H1 (cell line): ENCODE data around the gene RASSF3. TPM values are rescaled to one million over a fixed set of nuclear protein-coding genes. Genes with fewer than 3 reads are reported as not detected.

Experiments used
- CTCF ChIA-PET: fragments of 300-600 bp; sonication (Branson Sonifier 250); formaldehyde crosslinking; loops from one replicate; lab custom pipeline; 2021; ENCODE audit not compliant: partially characterized antibody; lab: Charles Lee
- POLR2A ChIA-PET: fragments of 300-600 bp; sonication (Branson Sonifier 250); formaldehyde crosslinking; loops from one replicate; lab custom pipeline; 2021; ENCODE audit warnings: inconsistent platforms; ENCODE audit not compliant: partially characterized antibody; lab: Charles Lee
- DNase-seq, 2 experiments: peaks; one replicate each; pipeline versions ENCODE4 v3.0.0 to v3.0.0-alpha.2; 2010 to 2022; ENCODE audit warnings: low spot score in 2 of 2, low read depth in 1 of 2, mixed read lengths in 1 of 2
- FAIRE-seq: peaks from 2 replicates; lab custom pipeline; 2011; peaks lifted over from hg19 to GRCh38; lab: Jason Lieb, UNC
- H2AFZ ChIP-seq: 2 replicates; pipeline ENCODE4 v1.8.1; 2012; ENCODE audit warnings: low read length, inconsistent platforms
- H2AK5ac ChIP-seq: 2 replicates; pipeline ENCODE4 v1.6.1; 2013; ENCODE audit warnings: low read depth, low read length
- H2BK120ac ChIP-seq: replicated peaks from 2 replicates; pipeline ENCODE3; 2013; ENCODE audit warnings: low read depth, low read length, inconsistent platforms
- H2BK12ac ChIP-seq: 2 replicates; pipeline ENCODE4 v1.6.1; 2013; ENCODE audit warnings: low read depth, low read length
- H2BK15ac ChIP-seq: 2 replicates; pipeline ENCODE4 v1.6.1; 2013; ENCODE audit warnings: low read length
- H2BK20ac ChIP-seq: 2 replicates; pipeline ENCODE4 v1.6.1; 2013; ENCODE audit warnings: low read length
- H2BK5ac ChIP-seq: 2 replicates; pipeline ENCODE4 v1.6.1; 2013; ENCODE audit warnings: low read depth, low read length
- H3K14ac ChIP-seq: 2 replicates; pipeline ENCODE4 v1.6.1; 2013; ENCODE audit warnings: inconsistent platforms; ENCODE audit not compliant: insufficient read length
- H3K18ac ChIP-seq: 2 replicates; pipeline ENCODE4 v1.6.1; 2013; ENCODE audit warnings: low read length; ENCODE audit errors: extremely low read depth
- H3K23ac ChIP-seq: 2 replicates; pipeline ENCODE4 v1.6.1; 2013; ENCODE audit warnings: inconsistent platforms; ENCODE audit not compliant: insufficient read length
- H3K23me2 ChIP-seq: 2 replicates; pipeline ENCODE4 v1.6.1; 2013; ENCODE audit warnings: low read depth, low read length
- H3K27ac ChIP-seq: 2 replicates; pipeline ENCODE4 v1.6.1; 2011; ENCODE audit warnings: low read depth, low read length, inconsistent platforms
- H3K27me3 ChIP-seq, 4 experiments: replicated peaks in 1 of 4; 1 replicate in 1 of 4; 2 replicates in 3 of 4; pipeline versions ENCODE4 v1.6.1 to v1.8.1; 2011 to 2013; ENCODE audit warnings: low read length in 3 of 4, mild to moderate bottlenecking in 3 of 4, inconsistent platforms in 2 of 4, mixed read lengths in 2 of 4, moderate library complexity in 1 of 4; ENCODE audit not compliant: control insufficient read depth in 3 of 4, insufficient read depth in 3 of 4; ENCODE audit errors: extremely low read depth in 1 of 4
- H3K36me3 ChIP-seq, 4 experiments: 2 replicates each; pipeline versions ENCODE4 v1.6.1 to v1.8.1; 2011 to 2013; ENCODE audit warnings: mild to moderate bottlenecking in 4 of 4, low read length in 3 of 4, moderate library complexity in 2 of 4, control low read depth in 1 of 4, inconsistent platforms in 1 of 4; ENCODE audit not compliant: insufficient read depth in 4 of 4, control insufficient read depth in 2 of 4
- H3K4ac ChIP-seq: replicated peaks from 2 replicates; pipeline ENCODE3; 2013; ENCODE audit warnings: low read length, low read depth, mixed read lengths, inconsistent platforms; ENCODE audit not compliant: insufficient read length
- H3K4me1 ChIP-seq, 4 experiments: replicated peaks in 1 of 4; 1 replicate in 1 of 4; 2 replicates in 3 of 4; pipeline versions ENCODE4 v1.6.1 to v1.8.1; 2011 to 2013; ENCODE audit warnings: low read length in 3 of 4, inconsistent platforms in 2 of 4, mixed read lengths in 1 of 4; ENCODE audit not compliant: insufficient read depth in 4 of 4, control insufficient read depth in 3 of 4
- H3K4me2 ChIP-seq, 2 experiments: 2 replicates each; pipeline versions ENCODE4 v1.6.1 to v1.8.1; 2011 to 2013; ENCODE audit warnings: low read depth in 2 of 2, low read length in 2 of 2, control low read depth in 1 of 2, inconsistent platforms in 1 of 2, mild to moderate bottlenecking in 1 of 2; ENCODE audit not compliant: insufficient read depth in 1 of 2
- H3K4me3 ChIP-seq, 4 experiments: fragments of 200-600, 300-600 bp in 1 of 4; sonication (generic), shearing (Covaris generic), sonication (Bioruptor Twin) in 1 of 4; 2 replicates each; pipeline versions ENCODE4 v1.5.1 to v1.8.1; 2011 to 2016; ENCODE audit warnings: low read length in 4 of 4, low read depth in 3 of 4, control low read depth in 2 of 4, inconsistent platforms in 2 of 4, mild to moderate bottlenecking in 2 of 4, mixed read lengths in 1 of 4, moderate library complexity in 1 of 4; ENCODE audit not compliant: insufficient read depth in 2 of 4; ENCODE audit errors: extremely low read depth in 1 of 4
- H3K56ac ChIP-seq: replicated peaks from 2 replicates; pipeline ENCODE3; 2013; ENCODE audit warnings: low read depth, mild to moderate bottlenecking, mixed read lengths, low read length, inconsistent platforms; ENCODE audit not compliant: insufficient read length
- H3K79me1 ChIP-seq: 2 replicates; pipeline ENCODE4 v1.6.1; 2013; ENCODE audit warnings: low read depth, low read length, control low read depth
- H3K79me2 ChIP-seq, 2 experiments: 2 replicates each; pipeline versions ENCODE4 v1.6.1 to v1.8.1; 2012 to 2013; ENCODE audit warnings: low read length in 2 of 2, mild to moderate bottlenecking in 2 of 2, inconsistent platforms in 1 of 2; ENCODE audit not compliant: insufficient read depth in 2 of 2, control insufficient read depth in 1 of 2
- H3K9ac ChIP-seq, 4 experiments: replicated peaks in 1 of 4; 1 replicate in 1 of 4; 2 replicates in 3 of 4; pipeline versions ENCODE4 v1.6.1 to v1.8.1; 2011 to 2013; ENCODE audit warnings: low read depth in 3 of 4, low read length in 3 of 4, control low read depth in 2 of 4, mild to moderate bottlenecking in 2 of 4, moderate library complexity in 2 of 4, inconsistent platforms in 1 of 4; ENCODE audit errors: extremely low read depth in 1 of 4
- H3K9me3 ChIP-seq, 2 experiments: 2 replicates each; pipeline versions ENCODE4 v1.6.1 to v1.8.1; 2012 to 2013; ENCODE audit warnings: mild to moderate bottlenecking in 2 of 2, moderate library complexity in 2 of 2, control low read depth in 1 of 2, inconsistent platforms in 1 of 2, low read depth in 1 of 2, low read length in 1 of 2, mixed read lengths in 1 of 2; ENCODE audit not compliant: insufficient read depth in 2 of 2
- H4K20me1 ChIP-seq, 2 experiments: replicated peaks in 1 of 2; 2 replicates each; pipeline versions ENCODE3 to v1.8.1; 2011 to 2013; ENCODE audit warnings: inconsistent platforms in 2 of 2, low read length in 2 of 2, mild to moderate bottlenecking in 1 of 2; ENCODE audit not compliant: insufficient read depth in 2 of 2, control insufficient read depth in 1 of 2
- H4K5ac ChIP-seq: 2 replicates; pipeline ENCODE4 v1.6.1; 2013; ENCODE audit warnings: low read length, low read depth, mixed read lengths, inconsistent platforms; ENCODE audit not compliant: insufficient read length
- H4K8ac ChIP-seq: 2 replicates; pipeline ENCODE4 v1.8.0; 2013; ENCODE audit warnings: mild to moderate bottlenecking, moderate library complexity, low read length, inconsistent platforms; ENCODE audit not compliant: insufficient read depth; ENCODE audit errors: extremely low read depth
- H4K91ac ChIP-seq: replicated peaks from 2 replicates; pipeline ENCODE3; 2013; ENCODE audit warnings: low read length, mixed read lengths, inconsistent platforms; ENCODE audit not compliant: insufficient read length
- KDM5A ChIP-seq: fragments of 200-600 bp; IDR thresholded peaks from 2 replicates; pipeline ENCODE4 v1.7.1; 2012; ENCODE audit warnings: mild to moderate bottlenecking, low read length, inconsistent platforms, mixed read lengths
- RFX5 ChIP-seq: IDR thresholded peaks from 2 replicates; pipeline ENCODE4 v1.6.1; 2011; ENCODE audit warnings: low read depth, low read length, improper control_type of control experiment, borderline replicate concordance
- WGBS, 2 experiments: shearing (Covaris generic) in 1 of 2; methylation state at CpG; one replicate each; pipeline versions ENCODE4 v1.1.6 to v1.1.7; 2013 to 2015; ENCODE audit warnings: low lambda C conversion rate in 2 of 2, mixed read lengths in 2 of 2, inconsistent platforms in 1 of 2, low coverage in 1 of 2, missing lambda C conversion rate in 1 of 2; ENCODE audit not compliant: insufficient replicate concordance in 2 of 2, insufficient coverage in 1 of 2, insufficient read length in 1 of 2; ENCODE audit errors: extremely low coverage in 1 of 2, missing lambda C conversion rate in 1 of 2; 5-methylcytosine and 5-hydroxymethylcytosine counted together
- polyA plus RNA-seq, 7 experiments: library from polyadenylated mRNA; depleted of rRNA in 3 of 7; stranded (reverse) in 5 of 7; unstranded in 2 of 7; fragments of >200 nt in 5 of 7; fragments of 200-250 nt in 2 of 7; gene quantifications; 1 replicate in 5 of 7; 2 replicates in 1 of 7; 4 replicates in 1 of 7; pipeline versions ENCODE4 v1.2.1 to v1.2.3, GENCODE V29; 2011 to 2013; ENCODE audit warnings: missing spikeins in 2 of 7, mixed read lengths in 2 of 7
- total RNA-seq: library from RNA; stranded (reverse); fragmentation: NEBNext Ultra II Directional; extraction: Animal tissue kit (Norgen Biotek cat#: 25700); gene quantifications from 2 replicates; pipeline ENCODE4 v1.2.1, GENCODE V29; 2021

Gene RASSF3
- total and polyA plus RNA-seq, 2 of the 8 experiments (the other 6 are each of a cell fraction or from before 2014, with no cell fraction given), result 19.1 to 64.3 TPM

DNA sequence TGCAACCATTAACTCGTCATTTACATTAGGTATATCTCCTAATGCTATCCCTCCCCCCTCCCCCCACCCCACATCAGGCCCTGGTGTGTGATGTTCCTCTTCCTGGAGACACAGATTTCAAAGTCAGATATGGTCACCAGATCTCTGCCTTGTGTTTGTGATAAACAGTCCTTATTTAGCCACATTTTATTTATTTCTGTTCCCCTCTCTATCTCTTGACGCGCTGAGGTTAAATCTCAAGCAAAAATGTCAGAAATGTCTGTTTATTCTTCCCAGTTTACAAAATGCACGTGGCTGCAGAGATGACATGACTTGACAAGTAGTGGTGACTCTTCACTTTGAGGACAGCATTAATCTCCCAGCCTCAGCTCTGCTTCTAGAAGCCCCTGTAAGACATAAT, 11.5 kb upstream of the RASSF3 start:
- no peak overlapping the region for H2BK5ac ChIP-seq
- H2AFZ ChIP-seq, result no peak overlapping the region
- H3K23me2 ChIP-seq, result no peaks in the 10 kb centered on the region
- H2BK15ac ChIP-seq, result no peak overlapping the region
- CTCF ChIA-PET, result interaction anchor here (4.7 kb wide), 1 partner anchor 9 kb away, joined by 22 read pairs; no protein-coding TSS in a partner anchor
- H3K9ac ChIP-seq, result no peak overlapping the region
- no peaks in the 10 kb centered on the region for H3K79me2 ChIP-seq
- no peak for FAIRE-seq
- no peaks in the 10 kb centered on the region for H3K79me1 ChIP-seq
- H4K20me1 ChIP-seq, result no peaks in the 10 kb centered on the region
- no peaks in the 10 kb centered on the region for H3K27me3 ChIP-seq
- WGBS, 2 experiments, result 86% methylated on average over 4 of the region's 4 CpGs; no CpG with 5 or more reads in 1 of the 2 experiments
- DNase-seq, result no peak
- TF ChIP-seq KDM5A (no peak), RFX5 (no peak)
- no peak overlapping the region for H3K18ac ChIP-seq
- no peak overlapping the region for H3K14ac ChIP-seq
- no peak overlapping the region for H2BK12ac ChIP-seq
- no peaks in the 10 kb centered on the region for H3K9me3 ChIP-seq
- no peak overlapping the region for H4K8ac ChIP-seq
- H4K91ac ChIP-seq, result no peak overlapping the region
- no peak overlapping the region for H3K56ac ChIP-seq
- H3K4me3 ChIP-seq, result no peak overlapping the region
- H2BK120ac ChIP-seq, result no peak overlapping the region
- no peaks in the 10 kb centered on the region for H3K36me3 ChIP-seq
- no peak overlapping the region for H3K23ac ChIP-seq
- no peaks in the 10 kb centered on the region for H3K4me1 ChIP-seq
- H2AK5ac ChIP-seq, result no peak overlapping the region
- H4K5ac ChIP-seq, result no peak overlapping the region
- H3K4me2 ChIP-seq, result no peak overlapping the region
- no peak overlapping the region for H3K27ac ChIP-seq
- POLR2A ChIA-PET, result interaction anchor here (1.8 kb wide), 1 partner anchor 10 kb away, joined by 7 read pairs; no protein-coding TSS in a partner anchor
- no peak overlapping the region for H3K4ac ChIP-seq
- no peak overlapping the region for H2BK20ac ChIP-seq
